AG04449 (cell line): ENCODE measurements around the gene CISH.

Source experiments
- CTCF ChIA-PET: fragments of 350-600 bp; formaldehyde crosslinking; extraction: SDS; loops from one replicate; lab custom pipeline; 2021; ENCODE audit warnings: antibody characterized with exemption; lab: Yijun Ruan, JAX
- POLR2A ChIA-PET: fragments of 400-600, 350-600 bp; formaldehyde crosslinking; extraction: SDS; loops from one replicate; lab custom pipeline; 2020; ENCODE audit warnings: antibody characterized with exemption, inconsistent platforms; lab: Yijun Ruan, JAX
- DNase-seq: peaks from one replicate; pipeline ENCODE4 v3.0.0-alpha.2; 2010; ENCODE audit warnings: low read depth, low spot score
- H3K4me3 ChIP-seq: 2 replicates; pipeline ENCODE4 v1.5.1; 2011; ENCODE audit warnings: low read depth, mild to moderate bottlenecking, control low read depth, low read length
- TF ChIP-seq, protein P1 (sequence below): IDR thresholded peaks from one replicate; pipeline ENCODE4 v1.5.1; 2011; ENCODE audit warnings: mild to moderate bottlenecking, moderate library complexity, low read length, control low read depth, inconsistent platforms; ENCODE audit not compliant: insufficient read depth; ENCODE audit errors: missing control alignments

Gene CISH

DNA sequence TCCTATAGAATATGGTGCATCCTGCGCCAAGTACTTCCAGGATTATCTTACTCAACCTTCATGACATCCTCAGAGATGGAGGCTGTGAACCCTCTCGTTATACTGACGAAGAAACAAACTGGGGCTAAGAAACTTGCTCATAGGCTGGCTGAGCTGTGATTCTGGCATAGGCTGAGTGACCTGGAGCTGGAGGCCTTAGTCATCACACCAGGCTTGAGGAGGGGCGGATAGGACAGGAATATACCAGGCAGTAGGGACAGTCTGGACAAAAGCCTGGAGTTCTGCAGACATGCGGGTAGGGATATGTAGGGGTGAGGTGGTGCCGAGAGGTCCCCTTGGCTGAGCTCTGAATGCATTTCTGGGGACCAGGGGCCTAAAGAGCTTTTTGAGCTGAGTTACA lies 24.2 kb downstream of the CISH start:
- POLR2A ChIA-PET: interaction anchor here (2.0 to 2.1 kb wide), 2 partner anchors 14 to 18 kb away, joined by 4 to 9 read pairs; partner anchors contain the start of gene HEMK1
- H3K4me3 ChIP-seq: no peak overlapping the region
- TF ChIP-seq, protein P1, sequence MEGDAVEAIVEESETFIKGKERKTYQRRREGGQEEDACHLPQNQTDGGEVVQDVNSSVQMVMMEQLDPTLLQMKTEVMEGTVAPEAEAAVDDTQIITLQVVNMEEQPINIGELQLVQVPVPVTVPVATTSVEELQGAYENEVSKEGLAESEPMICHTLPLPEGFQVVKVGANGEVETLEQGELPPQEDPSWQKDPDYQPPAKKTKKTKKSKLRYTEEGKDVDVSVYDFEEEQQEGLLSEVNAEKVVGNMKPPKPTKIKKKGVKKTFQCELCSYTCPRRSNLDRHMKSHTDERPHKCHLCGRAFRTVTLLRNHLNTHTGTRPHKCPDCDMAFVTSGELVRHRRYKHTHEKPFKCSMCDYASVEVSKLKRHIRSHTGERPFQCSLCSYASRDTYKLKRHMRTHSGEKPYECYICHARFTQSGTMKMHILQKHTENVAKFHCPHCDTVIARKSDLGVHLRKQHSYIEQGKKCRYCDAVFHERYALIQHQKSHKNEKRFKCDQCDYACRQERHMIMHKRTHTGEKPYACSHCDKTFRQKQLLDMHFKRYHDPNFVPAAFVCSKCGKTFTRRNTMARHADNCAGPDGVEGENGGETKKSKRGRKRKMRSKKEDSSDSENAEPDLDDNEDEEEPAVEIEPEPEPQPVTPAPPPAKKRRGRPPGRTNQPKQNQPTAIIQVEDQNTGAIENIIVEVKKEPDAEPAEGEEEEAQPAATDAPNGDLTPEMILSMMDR: no peak
- DNase-seq: no peak
- CTCF ChIA-PET: interaction anchor here (1.0 to 10.3 kb wide), 3 partner anchors 13 to 27 kb away, joined by 3 to 138 read pairs (median 94); partner anchors contain the start of genes CISH, HEMK1 and MAPKAPK3

DNA sequence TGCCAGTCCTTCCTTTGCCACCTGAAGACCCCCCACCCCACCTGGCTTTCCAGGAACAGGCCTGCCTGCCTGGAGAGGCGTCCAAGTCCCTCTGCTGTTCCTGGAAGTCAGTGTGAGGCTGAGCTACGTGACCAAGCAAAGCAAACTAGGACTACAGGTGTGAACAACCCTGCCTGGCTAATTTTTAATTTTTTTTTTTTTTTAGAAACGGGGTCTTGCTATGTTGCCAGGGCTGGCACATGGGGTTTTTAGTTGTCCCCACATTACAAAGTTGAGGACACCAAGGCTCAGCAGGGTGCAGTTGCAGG lies 24.9 kb downstream of the CISH start:
- CTCF ChIA-PET: interaction anchor here (1.0 to 10.3 kb wide), 3 partner anchors 13 to 27 kb away, joined by 3 to 138 read pairs (median 94); partner anchors contain the start of genes CISH, HEMK1 and MAPKAPK3
- POLR2A ChIA-PET: interaction anchor here (0.7 to 2.1 kb wide), 3 partner anchors 15 to 54 kb away, joined by 4 to 9 read pairs (median 4); partner anchors contain the start of gene HEMK1
- TF ChIP-seq, protein P1: no peak
- no peak overlapping the region for H3K4me3 ChIP-seq
- no peak for DNase-seq

DNA sequence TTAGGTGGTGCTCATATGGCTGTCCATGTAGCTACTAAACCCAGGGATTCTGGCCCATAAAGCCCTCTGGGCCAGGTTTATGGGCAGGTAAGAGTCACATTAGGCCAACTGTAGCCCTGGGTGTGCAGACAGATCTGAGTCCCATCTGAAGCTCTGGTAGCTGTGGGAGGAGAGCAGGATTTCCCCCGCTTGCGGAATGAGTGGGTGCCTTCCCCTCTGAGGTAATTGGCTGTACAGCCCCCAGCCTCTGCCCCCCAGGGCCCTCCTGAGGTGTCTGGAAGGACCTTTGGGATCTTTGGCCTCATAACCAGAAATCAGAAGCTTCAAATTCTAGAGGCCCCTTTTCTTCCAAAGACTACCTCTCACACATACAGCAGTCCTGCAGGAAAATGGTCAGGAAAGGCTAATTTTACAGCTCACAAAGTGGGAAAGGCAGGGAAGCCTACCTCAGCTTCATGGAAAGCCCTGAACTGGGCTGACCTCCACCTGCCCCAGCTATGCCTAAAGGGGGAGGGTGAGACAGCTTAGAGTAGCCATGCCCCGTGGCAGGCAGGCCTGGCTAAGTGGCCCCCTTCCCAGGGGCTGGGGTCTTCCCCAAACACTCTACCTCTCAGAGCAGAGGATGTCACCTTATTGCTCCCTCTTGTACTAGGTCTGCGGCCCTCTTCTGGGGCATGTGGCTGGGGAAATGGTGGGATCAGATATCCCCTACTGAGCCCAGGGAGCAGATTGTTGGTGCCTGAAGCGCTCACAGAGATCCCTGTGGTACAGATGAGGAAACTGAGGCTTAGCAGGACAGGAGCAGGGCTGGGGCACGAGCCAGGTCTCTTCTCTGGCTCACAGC lies 25.4 kb downstream of the CISH start:
- TF ChIP-seq, protein P1: no peak
- DNase-seq: no peak
- H3K4me3 ChIP-seq: no peak overlapping the region
- ChIA-PET POLR2A (interaction anchor here (0.7 to 2.1 kb wide), 4 partner anchors 16 to 55 kb away, joined by 4 to 9 read pairs (median 4); partner anchors contain the start of genes CISH and HEMK1), CTCF (interaction anchor here (10.3 kb wide), 2 partner anchors 12 to 28 kb away, joined by 94 to 138 read pairs; partner anchors contain the start of genes CISH, HEMK1 and MAPKAPK3)

DNA sequence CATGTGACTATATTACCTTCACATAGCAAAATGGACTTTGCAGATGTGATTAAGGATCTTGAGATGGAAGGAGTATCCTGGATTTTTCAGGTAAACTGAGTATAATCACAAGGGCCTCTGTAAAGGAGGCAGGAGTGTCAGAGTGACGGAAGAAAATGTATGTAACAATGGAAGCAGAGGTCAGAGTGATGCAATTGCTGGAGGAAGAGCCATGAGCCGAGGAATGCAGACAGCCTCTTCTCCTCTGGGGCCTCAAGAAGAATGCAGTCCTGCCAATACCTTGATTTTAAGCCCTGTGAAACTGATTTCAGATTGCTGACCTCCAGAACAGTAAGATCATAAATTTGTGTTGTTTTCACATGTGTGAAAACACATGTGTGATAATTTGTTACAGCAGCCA lies 27.2 kb downstream of the CISH start:
- ChIA-PET POLR2A (interaction anchor here (1.7 kb wide), 1 partner anchor 17 kb away, joined by 4 read pairs; no protein-coding TSS in a partner anchor), CTCF (interaction anchor here (5.0 to 26.0 kb wide), 2 partner anchors 13 to 30 kb away, joined by 31 to 819 read pairs; partner anchors contain the start of genes CISH and MAPKAPK3)
- no peak for DNase-seq
- no peak overlapping the region for H3K4me3 ChIP-seq
- TF ChIP-seq, protein P1: no peak

DNA sequence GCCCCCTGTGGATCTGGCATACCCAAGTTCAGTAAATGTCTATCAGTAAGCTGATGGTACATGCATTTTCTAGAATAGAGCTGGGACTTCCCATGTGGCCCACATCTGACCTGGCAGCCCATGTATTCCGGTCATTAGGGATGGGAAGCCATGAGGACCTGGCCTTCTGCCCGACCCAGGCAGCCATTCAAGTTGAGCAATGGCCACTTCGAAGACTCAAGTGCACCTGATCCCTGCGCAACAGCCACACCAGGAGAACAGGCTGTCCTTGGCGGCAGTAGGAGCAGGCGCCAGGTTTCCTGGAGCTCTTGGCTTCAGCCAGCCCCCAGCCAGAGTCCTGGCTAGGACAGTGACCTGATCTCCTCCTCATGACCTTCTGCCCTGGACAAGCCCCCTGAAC lies 27.7 kb downstream of the CISH start:
- ChIA-PET POLR2A (interaction anchor here (1.0 to 1.7 kb wide), 2 partner anchors 9 to 18 kb away, joined by 3 to 4 read pairs; no protein-coding TSS in a partner anchor), CTCF (interaction anchor here (0.6 to 26.0 kb wide), 3 partner anchors 12 to 30 kb away, joined by 3 to 819 read pairs (median 31); partner anchors contain the start of genes CISH and MAPKAPK3)
- H3K4me3 ChIP-seq: no peak overlapping the region
- TF ChIP-seq, protein P1: no peak
- no peak for DNase-seq
